GM12873 (cell line): Measurements from ENCODE around the gene FAM53B.
A peak's percentile ranks its signal among the peaks of the same experiment; 100 is the strongest.

Source experiments
- TF ChIP-seq, protein P1 (sequence below): IDR thresholded peaks from 2 replicates; pipeline ENCODE4 v1.5.1; 2012; ENCODE audit warnings: low read depth, mild to moderate bottlenecking, moderate library complexity, low read length, control low read depth; ENCODE audit not compliant: insufficient read depth; ENCODE audit errors: missing control alignments

FAM53B gene

DNA sequence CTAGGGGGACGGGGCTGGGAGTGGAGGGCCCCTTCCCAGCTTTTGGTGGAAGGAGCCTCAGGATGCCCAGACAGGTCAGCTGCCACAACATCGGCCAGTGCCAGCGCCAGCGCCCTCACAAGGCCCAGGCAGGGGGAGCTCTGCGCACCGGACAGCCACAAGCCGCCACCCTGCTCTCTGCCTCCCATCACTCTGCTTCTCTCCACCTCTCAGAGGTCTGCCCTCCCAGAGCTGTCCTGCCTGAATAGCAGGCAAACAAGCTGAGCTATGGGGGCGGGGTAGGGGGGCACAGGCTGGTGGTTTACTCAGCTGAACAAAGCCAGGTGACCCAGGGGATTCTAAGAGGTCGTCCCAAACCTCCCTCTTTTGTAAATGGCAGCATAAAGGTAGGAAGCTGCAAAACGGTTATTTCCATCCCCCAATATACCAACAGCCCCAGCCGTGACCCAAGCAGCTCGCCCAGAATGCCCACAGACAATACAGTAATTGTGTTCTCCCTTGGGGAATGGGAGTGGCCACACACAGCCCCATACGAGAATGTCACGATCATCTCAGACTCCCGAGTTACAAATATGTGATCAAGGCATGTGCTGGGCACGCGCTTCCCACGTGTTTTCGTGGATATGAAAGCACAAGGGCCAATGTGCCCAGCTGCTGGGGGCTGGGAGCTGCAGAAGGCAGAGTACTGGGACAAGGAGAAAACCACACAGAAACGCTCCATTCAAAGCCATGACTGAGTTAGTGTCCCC lies 19.7 kb downstream of the FAM53B start:
- TF ChIP-seq, protein P1, sequence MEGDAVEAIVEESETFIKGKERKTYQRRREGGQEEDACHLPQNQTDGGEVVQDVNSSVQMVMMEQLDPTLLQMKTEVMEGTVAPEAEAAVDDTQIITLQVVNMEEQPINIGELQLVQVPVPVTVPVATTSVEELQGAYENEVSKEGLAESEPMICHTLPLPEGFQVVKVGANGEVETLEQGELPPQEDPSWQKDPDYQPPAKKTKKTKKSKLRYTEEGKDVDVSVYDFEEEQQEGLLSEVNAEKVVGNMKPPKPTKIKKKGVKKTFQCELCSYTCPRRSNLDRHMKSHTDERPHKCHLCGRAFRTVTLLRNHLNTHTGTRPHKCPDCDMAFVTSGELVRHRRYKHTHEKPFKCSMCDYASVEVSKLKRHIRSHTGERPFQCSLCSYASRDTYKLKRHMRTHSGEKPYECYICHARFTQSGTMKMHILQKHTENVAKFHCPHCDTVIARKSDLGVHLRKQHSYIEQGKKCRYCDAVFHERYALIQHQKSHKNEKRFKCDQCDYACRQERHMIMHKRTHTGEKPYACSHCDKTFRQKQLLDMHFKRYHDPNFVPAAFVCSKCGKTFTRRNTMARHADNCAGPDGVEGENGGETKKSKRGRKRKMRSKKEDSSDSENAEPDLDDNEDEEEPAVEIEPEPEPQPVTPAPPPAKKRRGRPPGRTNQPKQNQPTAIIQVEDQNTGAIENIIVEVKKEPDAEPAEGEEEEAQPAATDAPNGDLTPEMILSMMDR = no peak

DNA sequence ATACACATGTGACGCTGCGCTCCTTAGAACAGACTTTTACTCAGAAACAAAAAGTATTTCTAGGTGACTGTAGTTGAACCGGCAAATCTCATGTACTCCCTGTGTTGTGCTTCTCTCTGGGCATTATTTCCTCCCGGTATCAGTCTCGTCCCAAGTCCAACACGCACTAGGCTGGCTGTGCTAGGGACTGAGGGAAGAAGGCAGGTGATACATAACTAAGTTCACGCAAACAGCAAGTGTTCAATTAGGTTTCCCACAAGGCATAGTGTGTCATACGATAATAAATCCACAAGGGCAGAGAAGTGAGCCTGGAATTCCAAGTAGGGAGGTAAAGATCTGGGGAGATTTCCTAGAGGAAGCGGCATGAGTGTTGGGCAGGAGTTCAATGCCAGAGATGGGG lies 20.4 kb downstream of the FAM53B start:
- TF ChIP-seq, protein P1 = no peak

DNA sequence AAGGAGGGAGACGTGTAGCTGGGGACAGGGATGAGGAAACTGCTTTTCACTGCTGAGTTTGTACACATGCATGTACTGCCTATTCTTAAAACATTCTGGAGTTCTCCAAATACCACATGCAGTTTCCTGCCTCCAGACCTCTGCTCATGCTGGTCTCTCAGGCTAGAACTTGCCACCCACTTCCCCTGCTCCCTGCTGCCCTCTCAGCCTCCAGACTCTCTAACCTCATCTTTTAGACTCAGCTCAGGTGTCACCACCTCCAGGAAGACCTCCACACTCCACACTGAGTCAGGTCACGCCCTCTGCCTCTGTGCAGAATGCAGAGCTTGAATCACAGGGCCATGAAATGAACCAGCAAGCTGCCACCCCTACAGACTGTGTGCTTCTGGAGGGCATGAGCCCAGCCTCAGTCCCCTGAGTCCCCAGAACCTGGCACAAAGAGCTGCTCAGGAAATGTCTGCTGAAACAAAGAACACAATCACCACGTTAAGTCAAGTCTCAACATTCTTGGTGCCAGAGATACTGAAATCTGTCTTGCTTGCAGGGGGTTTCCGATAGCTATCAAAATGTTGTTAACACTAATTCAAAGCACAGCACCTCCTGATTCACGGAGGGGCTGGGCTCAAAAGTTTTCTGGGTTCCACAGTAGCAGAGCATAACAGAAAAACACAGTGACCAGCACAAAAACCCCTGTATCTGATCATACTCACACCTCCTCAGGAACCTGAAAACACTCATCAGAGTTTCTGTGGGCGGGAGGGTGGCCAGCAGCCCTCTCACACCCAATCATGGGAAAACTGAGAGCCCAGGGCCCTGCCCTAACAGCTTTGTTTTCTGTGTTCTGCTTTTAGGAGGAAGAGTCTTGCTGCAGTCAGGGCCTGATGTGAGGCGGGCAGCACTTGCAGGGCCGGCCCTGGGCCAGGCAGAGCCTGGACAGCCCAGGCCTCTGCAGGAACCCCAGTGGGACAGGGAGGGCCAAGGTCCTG lies 21.1 kb downstream of the FAM53B start:
- TF ChIP-seq, protein P1 = no peak

DNA sequence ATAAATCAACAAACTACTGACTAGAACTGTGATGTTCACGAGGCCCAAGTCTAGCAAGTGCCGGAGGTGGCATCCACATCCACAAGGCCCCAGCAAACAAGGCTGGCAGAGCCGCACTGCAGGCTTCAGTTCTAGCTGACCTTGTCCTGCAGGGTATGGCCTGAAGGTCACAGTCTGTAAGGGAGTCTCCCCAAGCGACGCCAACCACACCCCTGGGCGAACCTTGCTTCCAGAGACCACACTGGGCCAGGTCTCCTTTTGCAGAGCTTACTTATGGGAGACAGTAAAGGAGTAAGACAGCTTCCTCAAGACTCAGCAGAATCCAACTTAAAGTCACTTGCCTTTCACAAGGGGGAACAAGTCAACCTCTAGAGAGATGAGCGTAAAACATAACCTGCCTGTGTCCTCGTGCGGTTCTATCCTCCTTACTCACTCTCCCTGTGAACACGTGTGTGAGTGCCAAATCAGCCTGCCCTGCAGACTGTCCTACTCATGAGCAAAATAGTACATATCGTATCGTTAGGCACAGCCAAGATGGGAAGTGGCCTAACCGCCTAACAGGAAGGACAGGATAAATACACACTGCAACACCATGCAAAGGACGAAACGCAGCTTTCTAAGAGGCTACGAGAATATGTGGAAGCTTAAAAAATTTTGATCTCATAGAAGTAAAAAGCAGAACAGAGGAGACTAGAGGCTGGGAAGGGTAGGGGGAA lies 22.7 kb downstream of the FAM53B start:
- TF ChIP-seq, protein P1 = no peak

DNA sequence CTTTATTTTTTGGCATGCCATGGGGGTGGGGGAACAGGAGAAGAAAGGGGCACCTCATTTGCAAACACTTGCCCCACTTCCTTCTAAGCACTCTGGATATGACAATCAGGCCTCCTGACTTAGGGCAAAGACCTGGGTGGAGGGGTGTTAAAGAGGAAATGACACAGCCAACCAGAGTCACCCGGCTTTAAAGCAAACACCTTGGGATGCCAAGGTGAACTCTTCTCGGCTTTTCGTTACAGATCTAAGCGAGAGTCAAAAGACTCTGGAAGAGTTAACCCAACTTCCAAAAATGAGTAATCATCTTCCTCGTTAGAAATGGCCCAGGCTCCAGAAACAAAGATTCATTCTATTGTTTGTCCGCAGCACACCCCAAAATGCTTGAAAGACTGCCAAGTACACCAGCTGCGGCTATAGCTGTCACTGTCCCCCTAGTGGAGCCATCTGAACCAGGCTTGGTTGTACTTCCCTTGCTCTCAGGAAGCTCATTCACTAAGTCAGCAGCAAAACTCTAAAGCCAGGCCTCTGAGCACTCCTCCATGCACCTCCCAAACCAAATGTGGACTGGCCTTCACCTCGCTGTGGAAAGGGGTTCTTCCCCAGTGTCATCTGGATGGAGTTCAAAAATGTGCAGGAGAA lies 24.8 kb downstream of the FAM53B start:
- TF ChIP-seq, protein P1 = peak; percentile 88

DNA sequence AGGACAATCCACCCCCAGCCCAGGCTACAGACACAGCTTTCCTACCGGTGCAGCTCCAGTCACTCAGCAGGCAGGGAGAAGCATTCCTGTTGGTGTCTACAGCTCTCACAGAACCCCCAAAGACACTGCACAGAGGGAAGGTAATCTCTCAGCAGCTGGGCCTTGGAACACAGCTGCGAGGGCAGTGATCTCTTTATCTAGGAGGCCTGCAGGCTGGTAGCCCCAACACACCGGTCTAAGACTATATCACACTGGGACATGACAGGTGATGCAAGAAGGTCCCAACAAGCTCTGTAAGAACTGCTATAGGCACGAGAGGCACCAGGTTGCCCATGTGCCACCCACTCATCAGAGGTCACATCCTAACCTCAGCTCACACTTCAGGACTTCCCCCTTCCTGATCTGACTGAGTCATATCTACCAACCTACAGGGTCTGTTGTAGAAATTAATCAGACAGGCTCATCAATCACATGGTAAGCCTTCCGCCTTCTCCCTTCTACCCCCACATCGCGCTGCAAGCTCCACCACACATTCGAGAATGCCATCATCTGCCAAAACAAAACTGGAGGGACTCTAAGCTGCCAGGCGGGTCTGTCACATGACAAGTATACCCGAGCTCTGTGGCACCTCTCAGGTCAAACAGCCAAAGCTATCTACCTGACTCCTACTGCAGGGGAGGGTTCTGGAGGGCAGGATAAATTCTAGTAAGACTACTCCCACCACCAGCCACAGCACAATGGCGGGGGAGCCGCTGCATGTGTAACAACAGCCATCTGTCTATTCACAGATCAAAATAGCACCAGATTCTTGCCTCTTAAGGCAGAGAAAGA lies 26.1 kb downstream of the FAM53B start:
- TF ChIP-seq, protein P1 = no peak
